ENCODE data around the gene ZGRF1. TPM values are rescaled to one million over a fixed set of nuclear protein-coding genes. Genes with fewer than 3 reads are reported as not detected.

Gene ZGRF1
- total RNA-seq (2022) (6.1 and 6.9 TPM in 2 replicates), Bru-seq, nascent RNA (percentile 47 among the genes with signal in this experiment), BruChase-seq, experiment 1, labeled RNA remaining after a 6-hour chase (percentile 49 among the genes with signal in this experiment), BruChase-seq, experiment 2, labeled RNA remaining after a 2-hour chase (percentile 54 among the genes with signal in this experiment)
- long read RNA-seq, partial matches to known transcripts = 2 of 8 reads
- long read RNA-seq, other reads (novel, unspliced or antisense) = 6 of 8 reads

DNA sequence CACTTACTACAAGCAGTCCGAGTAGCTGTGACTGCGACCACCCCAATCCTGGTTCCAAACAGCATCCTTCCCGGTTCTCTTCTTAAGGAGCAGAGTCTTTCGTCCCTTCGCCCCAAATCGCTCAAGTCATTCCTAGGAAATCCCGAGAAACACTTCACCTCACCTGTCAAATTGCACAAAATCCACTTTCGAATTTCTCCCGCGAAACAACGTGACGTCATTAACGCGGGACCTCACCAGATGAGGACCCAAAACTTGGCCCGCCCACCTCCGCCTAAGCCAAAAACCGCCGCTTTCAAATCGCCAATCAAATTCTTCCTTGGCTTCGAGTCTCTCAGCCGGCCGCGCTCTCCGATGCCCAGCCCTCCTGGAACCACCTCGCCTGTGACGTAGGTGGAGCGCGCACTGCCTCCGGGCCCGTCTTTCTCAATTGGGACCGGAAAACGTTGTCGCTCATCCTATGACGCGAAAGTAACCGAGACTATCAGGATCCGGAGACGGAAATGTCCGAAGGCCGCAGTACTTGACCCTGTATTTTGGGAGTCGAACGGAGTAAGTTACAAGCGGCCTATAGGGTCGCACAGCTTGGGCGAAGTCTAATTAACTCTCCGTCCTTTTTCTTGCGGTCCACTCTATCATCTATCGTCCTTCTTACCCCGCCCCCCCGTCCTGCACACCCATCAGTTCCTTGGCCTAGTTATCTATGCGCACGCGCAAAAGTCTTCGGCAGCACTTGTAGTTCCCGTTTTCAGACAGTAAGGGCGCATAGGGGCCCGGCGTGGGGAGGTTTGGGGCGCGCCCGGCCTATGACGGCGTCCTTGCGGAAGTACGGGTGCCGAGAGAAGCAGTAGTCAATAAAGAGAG is at the start of gene ZGRF1, which contains the start of gene LARP7:
TSS of gene ZGRF1 (minus strand) at position 222 of the 864 bp plus-strand sequence. CDS start 3,733 bp downstream, outside the sequence.
TSS of gene LARP7 (plus strand) at position 456 of the 864 bp plus-strand sequence. CDS start 7,527 bp downstream, outside the sequence.
- peaks cover 13% of the 10 kb centered on the region for H3K4me1 Mint-ChIP-seq (ENCODE audit: insufficient read depth, unreplicated experiment)
- no peak within 1 kb of the TSS for H3K27ac Mint-ChIP-seq (ENCODE audit: low read depth, unreplicated experiment)
- no TSS peak for BruUV-seq (replicated peaks)
- TF ChIP-seq, protein P1, sequence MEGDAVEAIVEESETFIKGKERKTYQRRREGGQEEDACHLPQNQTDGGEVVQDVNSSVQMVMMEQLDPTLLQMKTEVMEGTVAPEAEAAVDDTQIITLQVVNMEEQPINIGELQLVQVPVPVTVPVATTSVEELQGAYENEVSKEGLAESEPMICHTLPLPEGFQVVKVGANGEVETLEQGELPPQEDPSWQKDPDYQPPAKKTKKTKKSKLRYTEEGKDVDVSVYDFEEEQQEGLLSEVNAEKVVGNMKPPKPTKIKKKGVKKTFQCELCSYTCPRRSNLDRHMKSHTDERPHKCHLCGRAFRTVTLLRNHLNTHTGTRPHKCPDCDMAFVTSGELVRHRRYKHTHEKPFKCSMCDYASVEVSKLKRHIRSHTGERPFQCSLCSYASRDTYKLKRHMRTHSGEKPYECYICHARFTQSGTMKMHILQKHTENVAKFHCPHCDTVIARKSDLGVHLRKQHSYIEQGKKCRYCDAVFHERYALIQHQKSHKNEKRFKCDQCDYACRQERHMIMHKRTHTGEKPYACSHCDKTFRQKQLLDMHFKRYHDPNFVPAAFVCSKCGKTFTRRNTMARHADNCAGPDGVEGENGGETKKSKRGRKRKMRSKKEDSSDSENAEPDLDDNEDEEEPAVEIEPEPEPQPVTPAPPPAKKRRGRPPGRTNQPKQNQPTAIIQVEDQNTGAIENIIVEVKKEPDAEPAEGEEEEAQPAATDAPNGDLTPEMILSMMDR (IDR thresholded peaks at IDR 0.05; ENCODE audit: unreplicated experiment) = peak; percentile 88
- POLR2A ChIA-PET = interaction anchor here (0.6 to 1.5 kb wide), 7 partner anchors 10 to 305 kb away, joined by 3 to 8 read pairs (median 4); no protein-coding TSS in a partner anchor
- intact Hi-C loops (cut with micrococcal nuclease) = loop anchor here (10.0 kb wide), 2 partner anchors 218 to 518 kb away; no protein-coding TSS in a partner anchor
- no peaks in the 10 kb centered on the region for H3K27me3 Mint-ChIP-seq (ENCODE audit: insufficient read depth, unreplicated experiment)
- CTCF ChIA-PET = interaction anchor here (0.5 to 1.7 kb wide), 13 partner anchors 9 to 1329 kb away, joined by 3 to 6 read pairs (median 3); no protein-coding TSS in a partner anchor
- no peaks in the 10 kb centered on the region for H3K9me3 Mint-ChIP-seq (ENCODE audit: unreplicated experiment)
- peak; percentile 99 for DNase-seq (ENCODE audit: unreplicated experiment)
- H3K4me3 Mint-ChIP-seq (ENCODE audit: unreplicated experiment) = no peak within 1 kb of the TSS
- H3K36me3 Mint-ChIP-seq (ENCODE audit: insufficient read depth, unreplicated experiment) = peaks cover 6% of the 10 kb centered on the region

GRCh38 chr4:112680996-112681395 is 44.3 kb upstream of the ZGRF1 start:
- POLR2A ChIA-PET = no interaction called here
- no peaks in the 10 kb centered on the region for H3K36me3 Mint-ChIP-seq (ENCODE audit: insufficient read depth, unreplicated experiment)
- BruUV-seq (replicated peaks) = no TSS peak

DNA sequence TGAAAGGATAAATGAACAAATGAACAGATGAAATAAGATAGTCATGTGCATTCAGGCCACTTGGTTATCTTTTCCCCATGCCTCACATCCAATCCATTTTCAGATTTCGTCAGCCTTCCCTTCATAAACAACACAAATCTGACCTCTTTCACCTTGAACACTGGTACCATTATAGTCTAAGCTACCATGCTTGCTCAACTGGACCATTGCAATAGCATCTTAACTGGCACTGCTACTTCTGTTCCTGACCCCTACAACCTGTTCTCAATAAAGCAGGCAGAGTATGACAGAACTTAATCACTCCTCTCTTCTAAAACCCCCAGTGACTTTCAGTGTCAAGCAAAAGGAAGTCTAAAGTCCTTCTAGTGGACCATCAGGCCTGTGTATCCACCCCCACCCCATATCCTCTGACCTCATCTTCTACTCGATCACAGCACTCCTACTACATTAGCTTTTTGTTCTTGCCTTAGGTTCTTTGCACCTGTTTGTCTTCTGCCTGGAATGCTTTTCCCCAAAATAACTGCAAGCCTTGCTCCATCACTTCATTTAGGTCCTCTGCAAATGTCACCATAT is 40.9 kb upstream of the ZGRF1 start:
- Mint-ChIP-seq H3K4me3 (ENCODE audit: unreplicated experiment) (no peak overlapping the region), H3K27ac (ENCODE audit: low read depth, unreplicated experiment) (no peak overlapping the region), H3K36me3 (ENCODE audit: insufficient read depth, unreplicated experiment) (no peaks in the 10 kb centered on the region), H3K27me3 (ENCODE audit: insufficient read depth, unreplicated experiment) (no peaks in the 10 kb centered on the region), H3K9me3 (ENCODE audit: unreplicated experiment) (no peaks in the 10 kb centered on the region), H3K4me1 (ENCODE audit: insufficient read depth, unreplicated experiment) (no peaks in the 10 kb centered on the region)
- CTCF ChIA-PET = no interaction called here
- no peak for DNase-seq (ENCODE audit: unreplicated experiment)
- POLR2A ChIA-PET = no interaction called here
- TF ChIP-seq, protein P1 (IDR thresholded peaks at IDR 0.05; ENCODE audit: unreplicated experiment) = no peak
- no TSS peak for BruUV-seq (replicated peaks)
- intact Hi-C loops (cut with micrococcal nuclease) = no loop called here

More at GRCh38 chr4:112680996-112681395, 44.3 kb upstream of the ZGRF1 start:
- no peaks in the 10 kb centered on the region for H3K4me1 Mint-ChIP-seq (ENCODE audit: insufficient read depth, unreplicated experiment)
- CTCF ChIA-PET = interaction anchor here (0.6 to 1.5 kb wide), 5 partner anchors 17 to 267 kb away, joined by 3 to 4 read pairs (median 3); no protein-coding TSS in a partner anchor
- TF ChIP-seq, protein P1 (IDR thresholded peaks at IDR 0.05; ENCODE audit: unreplicated experiment) = no peak
- no peak overlapping the region for H3K27ac Mint-ChIP-seq (ENCODE audit: low read depth, unreplicated experiment)
- DNase-seq (ENCODE audit: unreplicated experiment) = no peak
- no peaks in the 10 kb centered on the region for H3K27me3 Mint-ChIP-seq (ENCODE audit: insufficient read depth, unreplicated experiment)
- H3K9me3 Mint-ChIP-seq (ENCODE audit: unreplicated experiment) = no peaks in the 10 kb centered on the region
- H3K4me3 Mint-ChIP-seq (ENCODE audit: unreplicated experiment) = no peak overlapping the region
- intact Hi-C loops (cut with micrococcal nuclease) = no loop called here
